PC-3 (cell line): ENCODE data around the gene SLAMF8. TPM values are rescaled to one million over a fixed set of nuclear protein-coding genes. Genes with fewer than 3 reads are reported as not detected.

Source experiments
- ATAC-seq: fragments of 200-7000 bp; cut with Tn5 transposase; 2 replicates; pipeline ENCODE4 v1.9.1; 2020; ENCODE audit warnings: mild to moderate bottlenecking, moderate library complexity
- BruUV-seq: library from RNA; stranded (reverse); fragments of 400-500 nt; replicated peaks from 2 replicates; lab custom pipeline; 2021; lab: Mats Ljungman, UMichigan
- CTCF ChIA-PET: fragments of 300-600 bp; sonication (Branson Sonifier 250); formaldehyde crosslinking; loops from one replicate; lab custom pipeline; 2022; ENCODE audit warnings: antibody characterized with exemption; lab: Charles Lee
- POLR2A ChIA-PET: fragments of 300-600 bp; sonication (Branson Sonifier 250); formaldehyde crosslinking; loops from one replicate; lab custom pipeline; 2022; ENCODE audit warnings: antibody characterized with exemption; ENCODE audit not compliant: unreplicated experiment; lab: Charles Lee
- DNase-seq: peaks from one replicate; pipeline ENCODE4 v3.0.0-alpha.2; 2015
- H2AFZ ChIP-seq: fragments of 300-600 bp; sonication (generic); 2 replicates; pipeline ENCODE4 v1.6.0; 2016; ENCODE audit warnings: antibody characterized with exemption, low read length
- H3F3A ChIP-seq: fragments of 300-600 bp; sonication (generic); one replicate; pipeline ENCODE4 v1.6.0; 2017; ENCODE audit warnings: antibody characterized with exemption, low read length, control low read depth, mild to moderate bottlenecking; ENCODE audit not compliant: unreplicated experiment
- H3K27ac ChIP-seq: fragments of 300-600 bp; sonication (generic); 2 replicates; pipeline ENCODE4 v1.5.1; 2016; ENCODE audit warnings: mild to moderate bottlenecking, low read length
- H3K27me3 ChIP-seq: fragments of 300-600 bp; sonication (generic); 2 replicates; pipeline ENCODE4 v1.6.1; 2016; ENCODE audit warnings: low read length, mixed read lengths
- H3K36me3 ChIP-seq: fragments of 300-600 bp; sonication (generic); 2 replicates; pipeline ENCODE4 v1.6.1; 2016; ENCODE audit warnings: low read depth, mixed run types, low read length, mixed read lengths
- H3K4me1 ChIP-seq: fragments of 300-600 bp; sonication (generic); 2 replicates; pipeline ENCODE4 v1.5.1; 2016; ENCODE audit warnings: low read length; ENCODE audit not compliant: insufficient read depth
- H3K4me2 ChIP-seq: fragments of 300-600 bp; sonication (generic); 2 replicates; pipeline ENCODE4 v1.6.0; 2016; ENCODE audit warnings: low read length
- H3K4me3 ChIP-seq: fragments of 300-600 bp; sonication (generic); 2 replicates; pipeline ENCODE4 v1.5.1; 2016; ENCODE audit warnings: mild to moderate bottlenecking, low read length, mixed read lengths
- H3K79me2 ChIP-seq: fragments of 300-600 bp; sonication (generic); 2 replicates; pipeline ENCODE4 v1.6.1; 2017; ENCODE audit warnings: low read length, mixed read lengths
- H3K9ac ChIP-seq: fragments of 300-600 bp; sonication (generic); 2 replicates; pipeline ENCODE4 v1.6.0; 2016; ENCODE audit warnings: mild to moderate bottlenecking, low read length
- H3K9me2 ChIP-seq: fragments of 300-600 bp; sonication (generic); replicated peaks from 2 replicates; pipeline ENCODE4 v1.6.1; 2016; ENCODE audit warnings: mixed run types, low read length, mixed read lengths
- H3K9me3 ChIP-seq: fragments of 300-600 bp; sonication (generic); 2 replicates; pipeline ENCODE4 v1.6.1; 2016; ENCODE audit warnings: low read length, mixed read lengths
- H4K20me1 ChIP-seq: fragments of 300-600 bp; sonication (generic); 2 replicates; pipeline ENCODE4 v1.6.1; 2016; ENCODE audit warnings: low read length, mixed read lengths
- CTCF ChIP-seq: fragments of 300-600 bp; sonication (generic); conservative IDR thresholded peaks from 2 replicates; pipeline ENCODE4 v1.5.1; 2017; ENCODE audit warnings: antibody characterized with exemption, low read depth, mild to moderate bottlenecking, low read length
- EZH2 ChIP-seq: fragments of 300-600 bp; sonication (generic); IDR thresholded peaks from one replicate; pipeline ENCODE4 v1.6.1; 2017; ENCODE audit warnings: antibody characterized with exemption, mild to moderate bottlenecking, low read length; ENCODE audit not compliant: unreplicated experiment
- EZH2phosphoT487 ChIP-seq: fragments of 300-600 bp; sonication (generic); IDR thresholded peaks from 2 replicates; pipeline ENCODE4 v1.6.1; 2018; ENCODE audit warnings: mild to moderate bottlenecking, antibody characterized with exemption, low read length, borderline replicate concordance
- intact Hi-C: fragments of 100-400 bp; cut with micrococcal nuclease; formaldehyde crosslinking; loops from 2 replicates; pipeline ENCODE4 v1.9.0; 2023
- total RNA-seq: library from RNA; depleted of rRNA; stranded (reverse); fragments of >200 nt; gene quantifications from 2 replicates; pipeline ENCODE4 v1.2.3, GENCODE V29; 2014

The SLAMF8 gene
- total RNA-seq, 1 experiment from 2014 or later, result not detected

GRCh38 chr1:159790237-159790917, 36.3 kb upstream of the SLAMF8 start:
- TF ChIP-seq CTCF, result peak; percentile 88
- TF ChIP-seq EZH2, result no peak
- H3K36me3 ChIP-seq, result no peaks in the 10 kb centered on the region
- H2AFZ ChIP-seq, result no peak overlapping the region
- H3K27me3 ChIP-seq, result peaks cover 19% of the 10 kb centered on the region
- H3K9ac ChIP-seq, result no peak overlapping the region
- no peaks in the 10 kb centered on the region for H3K9me2 ChIP-seq
- no peaks in the 10 kb centered on the region for H3F3A ChIP-seq
- ATAC-seq (0 out of 2 replicates have a peak, but pooled peaks have one; percentile 23), DNase-seq (peak; percentile 65)
- 0 out of 2 replicates have a peak, but pooled peaks cover 5% of the 10 kb centered on the region for H3K4me1 ChIP-seq
- BruUV-seq, result no TSS peak
- no peak overlapping the region for H3K4me2 ChIP-seq
- H4K20me1 ChIP-seq, result no peaks in the 10 kb centered on the region
- CTCF ChIA-PET, result interaction anchor here (1.0 kb wide), 2 partner anchors 102 to 217 kb away, joined by 3 to 6 read pairs; no protein-coding TSS in a partner anchor
- no peak overlapping the region for H3K27ac ChIP-seq
- POLR2A ChIA-PET, result no interaction called here
- no peaks in the 10 kb centered on the region for H3K9me3 ChIP-seq
- intact Hi-C loops, result no loop called here
- no peak overlapping the region for H3K4me3 ChIP-seq
- no peaks in the 10 kb centered on the region for H3K79me2 ChIP-seq

DNA sequence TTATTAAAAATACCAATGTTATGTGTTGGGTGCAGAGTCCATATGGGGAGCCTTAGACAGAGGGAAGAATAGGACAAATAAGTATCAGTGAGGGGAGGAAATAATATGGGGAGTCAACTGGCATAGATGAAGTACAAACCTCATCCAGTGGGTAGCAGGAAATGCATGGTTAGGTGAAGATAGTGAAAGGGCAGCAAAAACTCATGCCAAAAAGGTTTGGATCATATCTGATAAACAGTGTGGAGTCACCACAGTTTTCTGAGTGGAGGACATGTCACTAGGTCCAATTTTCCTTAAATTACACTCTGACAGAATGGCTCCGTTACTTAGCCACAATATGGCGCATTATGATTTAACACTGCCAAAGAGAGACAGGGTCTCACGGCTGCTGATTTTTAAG, 35.6 kb upstream of the SLAMF8 start:
- CTCF ChIA-PET, result no interaction called here

More for the DNA sequence above, 35.6 kb upstream of the SLAMF8 start:
- intact Hi-C loops, result no loop called here
- Histone ChIP-seq H3K27ac (no peak overlapping the region), H3K4me3 (no peak overlapping the region), H3K27me3 (peaks cover 25% of the 10 kb centered on the region), H3K79me2 (no peaks in the 10 kb centered on the region), H3K4me2 (no peak overlapping the region), H3K36me3 (no peaks in the 10 kb centered on the region), H3K9me2 (no peaks in the 10 kb centered on the region), H3K9ac (no peak overlapping the region), H3K9me3 (no peaks in the 10 kb centered on the region), H4K20me1 (no peaks in the 10 kb centered on the region), H3K4me1 (0 out of 2 replicates have a peak, but pooled peaks cover 5% of the 10 kb centered on the region), H2AFZ (no peak overlapping the region), H3F3A (no peaks in the 10 kb centered on the region)
- no peak for ATAC-seq
- POLR2A ChIA-PET, result no interaction called here
- DNase-seq, result no peak
- no TSS peak for BruUV-seq
- TF ChIP-seq EZH2phosphoT487 (no peak), CTCF (no peak), EZH2 (no peak)
